Measurements from ENCODE around the gene SCLT1. TPM values are rescaled to one million over a fixed set of nuclear protein-coding genes. Genes with fewer than 3 reads are reported as not detected.
"Not testable (repeated sequence)": the region's sequence is repeated elsewhere in the genome, so short reads cannot be mapped to it uniquely, and the experiment has no call there.

SCLT1 gene
- polyA plus RNA-seq, 1 donor from 2014 or later, result 12.8 TPM

DNA sequence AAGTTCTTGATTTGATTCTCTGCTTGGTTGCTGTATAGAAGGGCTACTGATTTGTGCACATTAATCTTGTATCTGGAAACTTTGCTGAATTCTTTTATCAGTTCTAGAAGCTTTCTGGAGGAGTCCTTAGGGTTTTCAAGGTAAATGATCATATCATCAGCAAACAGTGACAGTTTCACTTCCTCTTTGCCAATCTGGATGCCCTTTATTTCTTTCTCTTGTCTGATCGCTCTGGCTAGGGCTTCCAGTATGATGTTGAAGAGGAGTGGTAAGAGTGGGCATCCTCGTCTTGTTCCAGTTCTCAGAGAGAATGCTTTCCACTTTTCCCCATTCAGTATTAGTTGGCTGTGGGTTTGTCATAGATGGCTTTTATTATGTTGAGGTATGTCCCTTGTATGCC is 23.8 kb downstream of the SCLT1 start:
- H3K9me2 ChIP-seq (ENCODE audit: insufficient read depth, low read length); H3K36me3 ChIP-seq (ENCODE audit: insufficient read depth, low read length); H3K4me2 ChIP-seq (ENCODE audit: low read length); H3F3A ChIP-seq (ENCODE audit: insufficient read depth, low read length, poor library complexity, severe bottlenecking); H3K4me3 ChIP-seq (ENCODE audit: low read length); H3K27ac ChIP-seq (ENCODE audit: low read length); H2AFZ ChIP-seq (ENCODE audit: low read depth, low read length); H3K9ac ChIP-seq (ENCODE audit: low read length); H3K79me2 ChIP-seq (replicated peaks; ENCODE audit: insufficient read depth, low read length); H3K27me3 ChIP-seq (ENCODE audit: insufficient read depth, low read depth, low read length); H3K9me3 ChIP-seq (ENCODE audit: low read length); H4K20me1 ChIP-seq (ENCODE audit: insufficient read depth): not testable (repeated sequence)

DNA sequence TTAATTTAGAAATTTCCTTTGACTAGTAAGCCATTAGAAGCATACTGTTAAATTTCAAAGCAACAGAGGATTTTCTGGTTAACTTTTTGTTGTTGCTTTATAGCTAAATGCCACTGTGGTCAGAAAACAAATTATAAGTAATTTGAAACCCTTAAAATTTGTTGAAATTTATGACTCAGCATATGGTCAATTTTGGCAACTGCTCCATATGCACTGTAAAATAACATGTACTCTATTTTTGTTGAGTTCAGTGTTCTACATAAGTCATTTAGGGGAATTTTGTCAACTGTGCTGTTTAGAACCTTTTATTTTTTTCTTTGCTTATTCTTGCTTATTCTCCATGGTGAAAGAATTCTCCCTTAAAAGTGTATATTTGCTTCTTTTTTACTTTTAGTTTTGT is 28.6 kb downstream of the SCLT1 start:
- Histone ChIP-seq H2AFZ (ENCODE audit: low read depth, low read length) (no peak overlapping the region), H3K9ac (ENCODE audit: low read length) (no peak overlapping the region), H3K27me3 (ENCODE audit: insufficient read depth, low read depth, low read length) (no peaks in the 10 kb centered on the region), H3K36me3 (ENCODE audit: insufficient read depth, low read length) (no peaks in the 10 kb centered on the region), H3K4me3 (ENCODE audit: low read length) (no peak overlapping the region), H3K79me2 (replicated peaks; ENCODE audit: insufficient read depth, low read length) (no peaks in the 10 kb centered on the region), H4K20me1 (ENCODE audit: insufficient read depth) (no peaks in the 10 kb centered on the region), H3K9me2 (ENCODE audit: insufficient read depth, low read length) (no peaks in the 10 kb centered on the region), H3K4me2 (ENCODE audit: low read length) (no peak overlapping the region), H3K9me3 (ENCODE audit: low read length) (peaks cover 13% of the 10 kb centered on the region), H3K27ac (ENCODE audit: low read length) (no peak overlapping the region), H3F3A (ENCODE audit: insufficient read depth, low read length, poor library complexity, severe bottlenecking) (no peaks in the 10 kb centered on the region)
- TF ChIP-seq, protein P1, sequence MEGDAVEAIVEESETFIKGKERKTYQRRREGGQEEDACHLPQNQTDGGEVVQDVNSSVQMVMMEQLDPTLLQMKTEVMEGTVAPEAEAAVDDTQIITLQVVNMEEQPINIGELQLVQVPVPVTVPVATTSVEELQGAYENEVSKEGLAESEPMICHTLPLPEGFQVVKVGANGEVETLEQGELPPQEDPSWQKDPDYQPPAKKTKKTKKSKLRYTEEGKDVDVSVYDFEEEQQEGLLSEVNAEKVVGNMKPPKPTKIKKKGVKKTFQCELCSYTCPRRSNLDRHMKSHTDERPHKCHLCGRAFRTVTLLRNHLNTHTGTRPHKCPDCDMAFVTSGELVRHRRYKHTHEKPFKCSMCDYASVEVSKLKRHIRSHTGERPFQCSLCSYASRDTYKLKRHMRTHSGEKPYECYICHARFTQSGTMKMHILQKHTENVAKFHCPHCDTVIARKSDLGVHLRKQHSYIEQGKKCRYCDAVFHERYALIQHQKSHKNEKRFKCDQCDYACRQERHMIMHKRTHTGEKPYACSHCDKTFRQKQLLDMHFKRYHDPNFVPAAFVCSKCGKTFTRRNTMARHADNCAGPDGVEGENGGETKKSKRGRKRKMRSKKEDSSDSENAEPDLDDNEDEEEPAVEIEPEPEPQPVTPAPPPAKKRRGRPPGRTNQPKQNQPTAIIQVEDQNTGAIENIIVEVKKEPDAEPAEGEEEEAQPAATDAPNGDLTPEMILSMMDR (IDR thresholded peaks at IDR 0.05; ENCODE audit: poor library complexity, severe bottlenecking), result no peak
- TF ChIP-seq POLR2AphosphoS5 (IDR thresholded peaks at IDR 0.05) (no peak), MXI1 (conservative IDR thresholded peaks at IDR 0.05; ENCODE audit: poor library complexity, severe bottlenecking) (no peak), EZH2 (IDR thresholded peaks at IDR 0.05; ENCODE audit: borderline replicate concordance, insufficient read depth, low read length, poor library complexity, severe bottlenecking) (no peak), SMC3 (conservative IDR thresholded peaks at IDR 0.05; ENCODE audit: poor library complexity) (no peak), TAF1 (IDR thresholded peaks at IDR 0.05; ENCODE audit: low read depth) (no peak), RAD21 (conservative IDR thresholded peaks at IDR 0.05) (no peak), EP300 (conservative IDR thresholded peaks at IDR 0.05; ENCODE audit: poor library complexity, severe bottlenecking) (no peak)
- TF ChIP-seq, protein P2, sequence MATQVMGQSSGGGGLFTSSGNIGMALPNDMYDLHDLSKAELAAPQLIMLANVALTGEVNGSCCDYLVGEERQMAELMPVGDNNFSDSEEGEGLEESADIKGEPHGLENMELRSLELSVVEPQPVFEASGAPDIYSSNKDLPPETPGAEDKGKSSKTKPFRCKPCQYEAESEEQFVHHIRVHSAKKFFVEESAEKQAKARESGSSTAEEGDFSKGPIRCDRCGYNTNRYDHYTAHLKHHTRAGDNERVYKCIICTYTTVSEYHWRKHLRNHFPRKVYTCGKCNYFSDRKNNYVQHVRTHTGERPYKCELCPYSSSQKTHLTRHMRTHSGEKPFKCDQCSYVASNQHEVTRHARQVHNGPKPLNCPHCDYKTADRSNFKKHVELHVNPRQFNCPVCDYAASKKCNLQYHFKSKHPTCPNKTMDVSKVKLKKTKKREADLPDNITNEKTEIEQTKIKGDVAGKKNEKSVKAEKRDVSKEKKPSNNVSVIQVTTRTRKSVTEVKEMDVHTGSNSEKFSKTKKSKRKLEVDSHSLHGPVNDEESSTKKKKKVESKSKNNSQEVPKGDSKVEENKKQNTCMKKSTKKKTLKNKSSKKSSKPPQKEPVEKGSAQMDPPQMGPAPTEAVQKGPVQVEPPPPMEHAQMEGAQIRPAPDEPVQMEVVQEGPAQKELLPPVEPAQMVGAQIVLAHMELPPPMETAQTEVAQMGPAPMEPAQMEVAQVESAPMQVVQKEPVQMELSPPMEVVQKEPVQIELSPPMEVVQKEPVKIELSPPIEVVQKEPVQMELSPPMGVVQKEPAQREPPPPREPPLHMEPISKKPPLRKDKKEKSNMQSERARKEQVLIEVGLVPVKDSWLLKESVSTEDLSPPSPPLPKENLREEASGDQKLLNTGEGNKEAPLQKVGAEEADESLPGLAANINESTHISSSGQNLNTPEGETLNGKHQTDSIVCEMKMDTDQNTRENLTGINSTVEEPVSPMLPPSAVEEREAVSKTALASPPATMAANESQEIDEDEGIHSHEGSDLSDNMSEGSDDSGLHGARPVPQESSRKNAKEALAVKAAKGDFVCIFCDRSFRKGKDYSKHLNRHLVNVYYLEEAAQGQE (IDR thresholded peaks at IDR 0.05; ENCODE audit: borderline replicate concordance), result no peak

DNA sequence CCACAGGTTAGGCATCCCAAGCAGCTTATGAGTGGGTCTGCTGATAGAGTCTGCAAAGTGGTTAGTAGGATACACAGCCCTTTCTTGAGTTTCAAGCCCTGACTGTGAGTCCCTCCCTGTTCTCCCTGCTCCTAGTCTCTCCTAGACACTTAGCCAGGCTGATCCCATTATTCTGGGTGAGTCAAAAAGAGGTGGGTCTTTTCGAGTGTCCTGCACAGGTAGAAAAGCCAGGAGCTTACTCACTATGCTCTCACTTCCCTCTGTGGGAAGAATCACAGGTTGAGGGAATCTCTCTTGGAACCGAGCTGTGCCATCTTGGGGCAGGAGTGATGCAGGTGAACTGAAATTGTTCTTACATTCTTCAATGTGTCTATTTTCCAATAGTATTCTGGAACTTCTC is 29.7 kb downstream of the SCLT1 start:
- Histone ChIP-seq H3F3A (ENCODE audit: insufficient read depth, low read length, poor library complexity, severe bottlenecking) (no peaks in the 10 kb centered on the region), H3K4me3 (ENCODE audit: low read length) (no peak overlapping the region), H3K9me3 (ENCODE audit: low read length) (peaks cover 16% of the 10 kb centered on the region), H4K20me1 (ENCODE audit: insufficient read depth) (no peaks in the 10 kb centered on the region), H3K9me2 (ENCODE audit: insufficient read depth, low read length) (no peaks in the 10 kb centered on the region), H3K79me2 (replicated peaks; ENCODE audit: insufficient read depth, low read length) (no peaks in the 10 kb centered on the region), H3K4me2 (ENCODE audit: low read length) (no peak overlapping the region), H2AFZ (ENCODE audit: low read depth, low read length) (no peak overlapping the region), H3K9ac (ENCODE audit: low read length) (no peak overlapping the region), H3K27me3 (ENCODE audit: insufficient read depth, low read depth, low read length) (no peaks in the 10 kb centered on the region), H3K36me3 (ENCODE audit: insufficient read depth, low read length) (no peaks in the 10 kb centered on the region), H3K27ac (ENCODE audit: low read length) (no peak overlapping the region)
- no peak for TF ChIP-seq SMC3 (conservative IDR thresholded peaks at IDR 0.05; ENCODE audit: poor library complexity)
- no peak for TF ChIP-seq RAD21 (conservative IDR thresholded peaks at IDR 0.05)
- TF ChIP-seq, protein P1 (IDR thresholded peaks at IDR 0.05; ENCODE audit: poor library complexity, severe bottlenecking), result no peak
- TF ChIP-seq EP300 (conservative IDR thresholded peaks at IDR 0.05; ENCODE audit: poor library complexity, severe bottlenecking), result no peak

All from neural cell (in vitro differentiated cells).